B cell (primary cell): Measurements from ENCODE around the gene TNFRSF13B. TPM values are rescaled to one million over a fixed set of nuclear protein-coding genes. Genes with fewer than 3 reads are reported as not detected.

Experiments
- ATAC-seq: fragments of 200-7000 bp; cut with Tn5 transposase; one replicate; pipeline ENCODE4 v1.10.0; 2021; ENCODE audit warnings: low read depth, mild to moderate bottlenecking, moderate number of reproducible peaks, moderate library complexity
- CTCF ChIA-PET: fragments of 350-600 bp; sonication (Branson Sonifier 250); formaldehyde crosslinking; loops from one replicate; lab custom pipeline; 2021; ENCODE audit warnings: antibody characterized with exemption, inconsistent platforms; lab: Charles Lee
- POLR2A ChIA-PET: fragments of 350-600 bp; sonication (Branson Sonifier 250); formaldehyde crosslinking; loops from one replicate; lab custom pipeline; 2021; ENCODE audit warnings: antibody characterized with exemption; lab: Charles Lee
- DNase-seq: peaks from one replicate; pipeline ENCODE4 v3.0.0; 2013
- H2AFZ ChIP-seq: 2 replicates; pipeline ENCODE4 v1.6.1; 2012; ENCODE audit warnings: mild to moderate bottlenecking, low read depth, low read length; ENCODE audit not compliant: insufficient read depth, poor library complexity, severe bottlenecking
- H3K27ac ChIP-seq, 2 donors: 1 replicate in 1 of 2; 2 replicates in 1 of 2; pipeline ENCODE4 v1.5.1; 2012 to 2013; ENCODE audit warnings: low read length in 2 of 2, mild to moderate bottlenecking in 2 of 2, moderate library complexity in 1 of 2
- H3K27me3 ChIP-seq, 4 experiments: fragments of 200-600 bp in 1 of 4; sonication (generic) in 1 of 4; replicated peaks in 1 of 4; 1 replicate in 2 of 4; 2 replicates in 2 of 4; pipeline versions ENCODE4 v1.6.1 to v1.7.0; 2013 to 2016; ENCODE audit warnings: low read length in 3 of 4, mild to moderate bottlenecking in 2 of 4, mixed read lengths in 1 of 4, moderate library complexity in 1 of 4; ENCODE audit not compliant: insufficient read depth in 4 of 4, control insufficient read depth in 3 of 4; ENCODE audit errors: control extremely low read depth in 1 of 4
- H3K36me3 ChIP-seq, 2 experiments: replicated peaks in 1 of 2; 1 replicate in 1 of 2; 2 replicates in 1 of 2; pipeline versions ENCODE4 v1.6.1 to v1.7.1; 2013; ENCODE audit warnings: low read length in 1 of 2; ENCODE audit not compliant: insufficient read depth in 2 of 2, control insufficient read depth in 1 of 2; ENCODE audit errors: control extremely low read depth in 1 of 2, extremely low read depth in 1 of 2
- H3K4me1 ChIP-seq, 2 donors: fragments of 200-600 bp in 1 of 2; sonication (generic) in 1 of 2; 1 replicate in 1 of 2; 2 replicates in 1 of 2; pipeline versions ENCODE4 v1.5.1 to v1.6.1; 2013 to 2017; ENCODE audit warnings: low read length in 2 of 2; ENCODE audit not compliant: control insufficient read depth in 2 of 2, insufficient read depth in 2 of 2
- H3K4me2 ChIP-seq: replicated peaks from 2 replicates; pipeline ENCODE3; 2012; ENCODE audit warnings: mild to moderate bottlenecking, low read depth, low read length; ENCODE audit not compliant: poor library complexity, severe bottlenecking
- H3K4me3 ChIP-seq, 5 experiments: fragments of 200-600 bp in 1 of 5; sonication (generic) in 1 of 5; 1 replicate in 3 of 5; 2 replicates in 2 of 5; pipeline versions ENCODE4 v1.5.1 to v1.7.0; 2011 to 2016; ENCODE audit warnings: low read length in 4 of 5, mild to moderate bottlenecking in 4 of 5, low read depth in 2 of 5, control low read depth in 1 of 5, moderate library complexity in 1 of 5; ENCODE audit not compliant: insufficient read depth in 1 of 5; ENCODE audit errors: control extremely low read depth in 1 of 5, extremely low read depth in 1 of 5
- H3K79me2 ChIP-seq: fragments of 200-600 bp; sonication (generic); one replicate; pipeline ENCODE4 v1.6.0; 2016; ENCODE audit warnings: low read length; ENCODE audit not compliant: control insufficient read depth, insufficient read depth
- H3K9ac ChIP-seq: fragments of 200-600 bp; sonication (generic); 2 replicates; pipeline ENCODE4 v1.6.1; 2017; ENCODE audit warnings: mild to moderate bottlenecking, low read length, moderate library complexity
- H3K9me3 ChIP-seq, 3 donors: one replicate each; pipeline versions ENCODE4 v1.6.1 to v1.7.1; 2013; ENCODE audit warnings: low read length in 2 of 3; ENCODE audit not compliant: control insufficient read depth in 2 of 3, insufficient read depth in 1 of 3; ENCODE audit errors: control extremely low read depth in 1 of 3
- H4K20me1 ChIP-seq: 2 replicates; pipeline ENCODE4 v1.6.0; 2012; ENCODE audit warnings: mild to moderate bottlenecking, low read length; ENCODE audit not compliant: insufficient read depth, control insufficient read depth, poor library complexity, severe bottlenecking
- H3K27ac Mint-ChIP-seq: one replicate; pipeline ENCODE4 v1.8.0; 2021; ENCODE audit warnings: mixed read lengths
- H3K27me3 Mint-ChIP-seq: one replicate; pipeline ENCODE4 v1.8.0; 2021; ENCODE audit warnings: mixed read lengths
- H3K4me1 Mint-ChIP-seq: one replicate; pipeline ENCODE4 v1.8.0; 2021; ENCODE audit warnings: mixed read lengths
- H3K4me3 Mint-ChIP-seq: one replicate; pipeline ENCODE4 v1.8.0; 2021; ENCODE audit warnings: mixed read lengths
- H3K9me3 Mint-ChIP-seq: one replicate; pipeline ENCODE4 v1.8.0; 2022; ENCODE audit warnings: mixed read lengths; ENCODE audit not compliant: insufficient read depth
- EZH2 ChIP-seq: IDR thresholded peaks from 2 replicates; pipeline ENCODE4 v1.6.1; 2012; ENCODE audit warnings: borderline replicate concordance, low read depth, mild to moderate bottlenecking, moderate library complexity, low read length; ENCODE audit not compliant: insufficient read depth, poor library complexity, severe bottlenecking
- WGBS: methylation state at CpG from one replicate; pipeline ENCODE4 v1.1.5; 2013; ENCODE audit warnings: missing lambda C conversion rate; ENCODE audit not compliant: insufficient coverage; 5-methylcytosine and 5-hydroxymethylcytosine counted together
- intact Hi-C: fragments of 100-400 bp; cut with micrococcal nuclease; formaldehyde crosslinking; loops from one replicate; pipeline ENCODE4 v1.10.0; 2022
- polyA plus RNA-seq: library from polyadenylated mRNA; depleted of rRNA; stranded (reverse); fragments of >200 nt; gene quantifications from 2 replicates; pipeline ENCODE4 v1.2.3, GENCODE V29; 2012
- total RNA-seq, 2 donors: library from RNA; stranded (reverse); fragments of 120-200 nt in 1 of 2; gene quantifications; 1 replicate in 1 of 2; 2 replicates in 1 of 2; pipeline versions ENCODE4 v1.2.3 to v1.2.4, GENCODE V29; 2013 to 2022
- TF ChIP-seq, protein P1 (sequence below): fragments of 200-600 bp; IDR thresholded peaks from one replicate; pipeline ENCODE4 v1.8.0; 2022; ENCODE audit warnings: antibody characterized with exemption, mild to moderate bottlenecking

Gene TNFRSF13B
- total and polyA plus RNA-seq, 2 donors (not counting 1 experiment from before 2014, with no cell fraction given), result 74.5 to 219 TPM

DNA sequence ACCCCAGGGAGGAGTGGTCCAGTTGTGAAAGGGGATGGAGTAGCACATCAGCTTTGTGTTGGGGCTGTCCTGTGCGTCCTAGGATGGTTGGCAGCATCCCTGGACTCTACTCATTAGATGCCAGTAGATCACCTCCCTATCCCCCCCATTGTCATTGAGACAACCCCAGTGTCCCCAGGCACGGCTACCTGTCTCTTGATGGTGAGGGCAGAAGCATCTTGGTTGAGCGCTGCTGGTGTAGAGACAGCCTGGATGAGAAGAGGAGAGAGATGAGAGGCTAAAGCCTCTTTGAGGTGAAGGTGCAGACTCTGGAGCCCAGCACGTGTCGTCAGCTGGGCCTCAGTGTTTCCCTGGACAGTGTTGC lies 55.4 kb downstream of the TNFRSF13B start:
- CTCF ChIA-PET, result interaction anchor here (0.7 to 4.7 kb wide), 4 partner anchors 62 to 104 kb away, joined by 3 to 88 read pairs (median 3); no protein-coding TSS in a partner anchor

More for the DNA sequence above, 55.4 kb downstream of the TNFRSF13B start:
- no peak overlapping the region for H3K4me2 ChIP-seq
- no peak overlapping the region for H3K4me3 ChIP-seq
- WGBS, result 90% methylated on average over 2 of the region's 5 CpGs
- no peak for TF ChIP-seq EZH2
- TF ChIP-seq, protein P1, sequence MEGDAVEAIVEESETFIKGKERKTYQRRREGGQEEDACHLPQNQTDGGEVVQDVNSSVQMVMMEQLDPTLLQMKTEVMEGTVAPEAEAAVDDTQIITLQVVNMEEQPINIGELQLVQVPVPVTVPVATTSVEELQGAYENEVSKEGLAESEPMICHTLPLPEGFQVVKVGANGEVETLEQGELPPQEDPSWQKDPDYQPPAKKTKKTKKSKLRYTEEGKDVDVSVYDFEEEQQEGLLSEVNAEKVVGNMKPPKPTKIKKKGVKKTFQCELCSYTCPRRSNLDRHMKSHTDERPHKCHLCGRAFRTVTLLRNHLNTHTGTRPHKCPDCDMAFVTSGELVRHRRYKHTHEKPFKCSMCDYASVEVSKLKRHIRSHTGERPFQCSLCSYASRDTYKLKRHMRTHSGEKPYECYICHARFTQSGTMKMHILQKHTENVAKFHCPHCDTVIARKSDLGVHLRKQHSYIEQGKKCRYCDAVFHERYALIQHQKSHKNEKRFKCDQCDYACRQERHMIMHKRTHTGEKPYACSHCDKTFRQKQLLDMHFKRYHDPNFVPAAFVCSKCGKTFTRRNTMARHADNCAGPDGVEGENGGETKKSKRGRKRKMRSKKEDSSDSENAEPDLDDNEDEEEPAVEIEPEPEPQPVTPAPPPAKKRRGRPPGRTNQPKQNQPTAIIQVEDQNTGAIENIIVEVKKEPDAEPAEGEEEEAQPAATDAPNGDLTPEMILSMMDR, result no peak
- no peak for DNase-seq
- no peak overlapping the region for H3K27ac ChIP-seq
- Mint-ChIP-seq H3K4me1 (peaks cover 22% of the 10 kb centered on the region), H3K9me3 (no peaks in the 10 kb centered on the region), H3K4me3 (no peak overlapping the region), H3K27me3 (peaks cover 1% of the 10 kb centered on the region), H3K27ac (no peak overlapping the region)
- no peaks in the 10 kb centered on the region for H3K27me3 ChIP-seq
- no peaks in the 10 kb centered on the region for H3K36me3 ChIP-seq
- POLR2A ChIA-PET, result interaction anchor here (0.9 kb wide), 1 partner anchor 75 kb away, joined by 3 read pairs; no protein-coding TSS in a partner anchor
- H3K9ac ChIP-seq, result no peak overlapping the region
- H2AFZ ChIP-seq, result no peak overlapping the region
- no peak for ATAC-seq
- no peaks in the 10 kb centered on the region for H4K20me1 ChIP-seq
- no peaks in the 10 kb centered on the region for H3K79me2 ChIP-seq
- intact Hi-C loops, result loop anchor here (1.0 kb wide), 1 partner anchor 75 kb away; no protein-coding TSS in a partner anchor
- peaks cover 0 to 15% of the 10 kb centered on the region in 2 donors for H3K4me1 ChIP-seq
- H3K9me3 ChIP-seq, result no peaks in the 10 kb centered on the region
